Occipital lobe (tissue), 2 donors: ENCODE measurements around the gene FAM131A. TPM values are rescaled to one million over a fixed set of nuclear protein-coding genes. Genes with fewer than 3 reads are reported as not detected.
A peak's percentile ranks its signal among the peaks of the same experiment; 100 is the strongest.

ENCODE experiments used
- DNase-seq: peaks from one replicate; lab custom pipeline; 2025; lab: John Stamatoyannopoulos, UW
- total RNA-seq: library from RNA; depleted of rRNA; stranded (reverse); fragments of >200 nt; gene quantifications from one replicate; pipeline ENCODE4 v1.2.3, GENCODE V29; 2014

The FAM131A gene
- total RNA-seq, 1 donor from 2014 or later = 61.6 TPM

DNA sequence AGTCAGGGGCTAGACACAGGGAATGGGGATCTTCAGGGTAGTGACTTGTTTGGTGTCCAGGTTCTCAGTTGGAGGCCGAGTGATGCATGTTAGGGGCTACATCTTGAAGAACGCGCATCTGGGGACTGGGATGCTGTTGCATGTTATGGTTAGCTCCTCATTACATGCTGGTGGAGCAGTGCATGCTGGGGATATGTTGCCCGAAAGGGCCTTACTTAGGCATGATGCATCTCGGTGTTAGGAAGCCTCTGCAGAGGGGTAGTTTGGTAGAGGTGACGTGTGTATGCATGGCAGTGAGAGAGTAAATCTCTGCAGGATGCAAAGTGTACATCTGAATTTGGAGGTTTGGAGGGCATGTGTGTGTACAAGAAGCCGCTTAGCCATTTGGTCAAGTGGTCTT is 20.6 kb upstream of the FAM131A start:
- DNase-seq = no peak

DNA sequence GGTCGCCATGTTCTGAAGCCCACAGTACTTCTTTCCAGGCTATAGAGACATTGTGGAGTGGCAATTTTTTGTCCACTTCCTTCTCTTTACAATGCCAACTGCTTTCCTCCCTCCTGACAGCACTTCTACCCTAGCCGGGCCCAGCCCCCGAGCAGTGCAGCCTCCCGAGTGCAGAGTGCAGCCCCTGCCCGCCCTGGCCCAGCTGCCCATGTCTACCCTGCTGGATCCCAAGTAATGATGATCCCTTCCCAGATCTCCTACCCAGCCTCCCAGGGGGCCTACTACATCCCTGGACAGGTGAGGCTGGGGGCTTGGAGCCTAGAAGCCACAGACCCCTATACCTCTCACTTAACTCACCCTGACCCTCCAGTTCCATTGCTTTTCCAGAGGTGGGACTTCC is 20.2 kb upstream of the FAM131A start:
- no peak for DNase-seq

DNA sequence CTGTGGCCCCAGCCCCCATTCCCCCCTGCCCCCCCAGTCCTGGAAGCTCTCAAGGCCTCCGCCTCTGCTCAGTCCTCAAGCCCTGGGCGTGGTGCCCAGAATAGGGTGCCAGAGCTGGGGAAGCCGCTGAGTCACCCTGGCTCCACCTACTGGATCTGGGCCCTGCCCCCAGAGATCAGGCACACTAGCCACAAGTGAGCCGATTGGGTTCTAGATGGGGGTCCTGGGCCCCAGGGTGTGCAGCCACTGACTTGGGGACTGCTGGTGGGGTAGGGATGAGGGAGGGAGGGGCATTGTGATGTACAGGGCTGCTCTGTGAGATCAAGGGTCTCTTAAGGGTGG is 17.3 kb upstream of the FAM131A start:
- DNase-seq = peak; percentile 90

DNA sequence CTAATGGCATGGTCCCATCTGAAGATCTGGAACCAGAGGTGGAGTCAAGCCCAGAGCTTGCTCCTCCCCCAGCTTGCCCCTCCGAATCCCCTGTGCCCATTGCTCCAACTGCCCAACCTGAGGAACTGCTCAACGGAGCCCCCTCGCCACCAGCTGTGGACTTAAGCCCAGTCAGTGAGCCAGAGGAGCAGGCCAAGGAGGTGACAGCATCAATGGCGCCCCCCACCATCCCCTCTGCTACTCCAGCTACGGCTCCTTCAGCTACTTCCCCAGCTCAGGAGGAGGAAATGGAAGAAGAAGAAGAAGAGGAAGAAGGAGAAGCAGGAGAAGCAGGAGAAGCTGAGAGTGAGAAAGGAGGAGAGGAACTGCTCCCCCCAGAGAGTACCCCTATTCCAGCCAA is 15.7 kb upstream of the FAM131A start:
- DNase-seq = no peak

DNA sequence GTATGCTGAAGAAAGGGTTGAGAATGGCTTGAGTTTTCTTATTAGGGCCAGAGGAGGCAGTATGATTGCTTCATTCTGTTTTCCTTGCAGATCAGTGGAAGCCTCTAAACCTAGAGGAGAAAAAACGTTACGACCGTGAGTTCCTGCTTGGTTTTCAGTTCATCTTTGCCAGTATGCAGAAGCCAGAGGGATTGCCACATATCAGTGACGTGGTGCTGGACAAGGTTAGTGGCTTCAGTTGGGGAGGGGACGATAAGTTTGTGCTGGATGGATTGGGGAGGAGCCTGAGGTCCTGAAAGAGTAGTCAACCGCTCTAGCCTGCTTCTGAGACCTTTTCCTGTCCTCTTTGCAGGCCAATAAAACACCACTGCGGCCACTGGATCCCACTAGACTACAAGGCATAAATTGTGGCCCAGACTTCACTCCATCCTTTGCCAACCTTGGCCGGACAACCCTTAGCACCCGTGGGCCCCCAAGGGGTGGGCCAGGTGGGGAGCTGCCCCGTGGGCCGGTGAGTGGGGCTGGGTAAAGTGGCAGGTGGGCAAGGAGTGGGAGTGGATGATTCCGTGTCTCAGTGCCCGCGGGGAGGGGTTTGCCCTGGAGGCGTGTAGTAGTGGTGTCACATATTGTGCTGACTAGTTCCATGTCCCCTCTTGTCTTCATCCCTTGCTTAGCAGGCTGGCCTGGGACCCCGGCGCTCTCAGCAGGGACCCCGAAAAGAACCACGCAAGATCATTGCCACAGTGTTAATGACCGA is 14.5 kb upstream of the FAM131A start:
- DNase-seq = no peak

DNA sequence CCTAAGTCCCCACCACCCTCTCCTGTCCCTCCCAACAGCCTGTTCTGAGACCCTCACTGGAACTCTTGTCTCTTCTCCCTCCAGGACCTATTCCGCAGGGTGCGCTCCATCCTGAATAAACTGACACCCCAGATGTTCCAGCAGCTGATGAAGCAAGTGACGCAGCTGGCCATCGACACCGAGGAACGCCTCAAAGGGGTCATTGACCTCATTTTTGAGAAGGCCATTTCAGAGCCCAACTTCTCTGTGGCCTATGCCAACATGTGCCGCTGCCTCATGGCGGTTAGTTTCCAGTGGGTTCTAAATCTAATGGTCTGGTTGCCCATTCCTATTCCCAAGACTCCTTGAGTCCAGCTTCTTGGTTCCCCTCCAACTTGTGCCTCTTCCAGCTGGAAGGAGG is 13.7 kb upstream of the FAM131A start:
- DNase-seq = no peak

DNA sequence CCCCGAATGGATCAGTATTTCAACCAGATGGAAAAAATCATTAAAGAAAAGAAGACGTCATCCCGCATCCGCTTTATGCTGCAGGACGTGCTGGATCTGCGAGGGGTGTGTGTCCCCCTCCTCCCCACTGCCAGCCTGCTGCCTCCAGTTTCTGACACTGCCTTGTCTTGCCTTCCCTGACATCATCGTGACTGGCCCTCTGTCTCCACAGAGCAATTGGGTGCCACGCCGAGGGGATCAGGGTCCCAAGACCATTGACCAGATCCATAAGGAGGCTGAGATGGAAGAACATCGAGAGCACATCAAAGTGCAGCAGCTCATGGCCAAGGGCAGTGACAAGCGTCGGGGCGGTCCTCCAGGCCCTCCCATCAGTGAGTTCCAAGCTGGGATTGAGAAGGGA is 12.1 kb upstream of the FAM131A start:
- no peak for DNase-seq

DNA sequence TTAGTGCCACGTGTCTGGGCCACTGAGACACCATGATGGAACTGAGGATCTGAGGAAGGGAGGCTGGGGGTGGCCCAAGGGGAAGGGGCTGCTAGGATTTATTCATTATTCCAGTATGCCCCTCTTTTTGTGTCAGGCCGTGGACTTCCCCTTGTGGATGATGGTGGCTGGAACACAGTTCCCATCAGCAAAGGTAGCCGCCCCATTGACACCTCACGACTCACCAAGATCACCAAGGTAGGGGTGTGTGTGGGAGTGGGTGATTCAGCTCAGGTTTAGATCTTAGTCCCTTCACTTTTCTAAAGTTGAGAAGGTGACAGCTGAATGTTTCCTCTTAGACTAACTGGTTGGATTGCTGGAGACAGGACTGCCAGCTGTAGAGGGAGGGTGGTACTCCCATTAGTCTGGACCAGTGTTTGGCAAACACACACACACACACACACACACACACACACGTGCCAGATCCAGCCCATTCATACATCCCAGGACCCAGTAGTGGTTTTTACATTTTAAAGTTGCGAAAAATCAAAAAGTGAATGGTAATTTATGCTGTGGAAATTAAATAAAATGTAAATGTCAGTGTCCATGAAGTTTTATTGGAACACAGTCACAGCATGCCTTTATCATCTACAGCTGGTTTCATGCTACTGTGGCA is 11.6 kb upstream of the FAM131A start:
- DNase-seq = no peak

DNA sequence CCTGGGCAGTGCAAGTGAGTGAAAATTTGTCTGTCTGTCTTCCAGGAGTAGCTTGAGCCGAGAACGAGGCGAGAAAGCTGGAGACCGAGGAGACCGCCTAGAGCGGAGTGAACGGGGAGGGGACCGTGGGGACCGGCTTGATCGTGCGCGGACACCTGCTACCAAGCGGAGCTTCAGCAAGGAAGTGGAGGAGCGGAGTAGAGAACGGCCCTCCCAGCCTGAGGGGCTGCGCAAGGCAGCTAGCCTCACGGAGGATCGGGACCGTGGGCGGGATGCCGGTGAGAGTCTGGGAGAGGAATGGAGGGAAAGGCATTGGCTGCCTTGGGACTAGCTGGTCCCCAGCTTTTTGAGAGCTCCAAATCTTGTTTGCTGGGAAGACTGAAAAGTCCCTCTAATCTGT is 10.2 kb upstream of the FAM131A start:
- DNase-seq = no peak

DNA sequence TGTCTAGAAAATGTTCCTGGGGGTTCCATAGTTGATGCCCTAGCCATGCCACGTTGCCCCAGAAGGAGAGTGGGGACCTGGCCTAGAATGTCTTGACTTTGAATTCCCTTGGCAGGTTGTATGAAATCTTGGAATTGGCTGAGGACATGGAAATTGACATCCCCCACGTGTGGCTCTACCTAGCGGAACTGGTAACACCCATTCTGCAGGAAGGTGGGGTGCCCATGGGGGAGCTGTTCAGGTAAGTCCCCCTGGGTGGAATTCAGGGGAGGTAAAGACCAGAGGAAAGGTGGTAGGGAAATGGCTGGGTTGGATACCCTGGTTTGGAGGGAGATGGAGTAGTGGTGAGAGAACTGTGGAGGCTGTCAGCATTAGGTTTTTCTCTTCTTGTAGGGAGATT is 8.9 kb upstream of the FAM131A start:
- DNase-seq = no peak

DNA sequence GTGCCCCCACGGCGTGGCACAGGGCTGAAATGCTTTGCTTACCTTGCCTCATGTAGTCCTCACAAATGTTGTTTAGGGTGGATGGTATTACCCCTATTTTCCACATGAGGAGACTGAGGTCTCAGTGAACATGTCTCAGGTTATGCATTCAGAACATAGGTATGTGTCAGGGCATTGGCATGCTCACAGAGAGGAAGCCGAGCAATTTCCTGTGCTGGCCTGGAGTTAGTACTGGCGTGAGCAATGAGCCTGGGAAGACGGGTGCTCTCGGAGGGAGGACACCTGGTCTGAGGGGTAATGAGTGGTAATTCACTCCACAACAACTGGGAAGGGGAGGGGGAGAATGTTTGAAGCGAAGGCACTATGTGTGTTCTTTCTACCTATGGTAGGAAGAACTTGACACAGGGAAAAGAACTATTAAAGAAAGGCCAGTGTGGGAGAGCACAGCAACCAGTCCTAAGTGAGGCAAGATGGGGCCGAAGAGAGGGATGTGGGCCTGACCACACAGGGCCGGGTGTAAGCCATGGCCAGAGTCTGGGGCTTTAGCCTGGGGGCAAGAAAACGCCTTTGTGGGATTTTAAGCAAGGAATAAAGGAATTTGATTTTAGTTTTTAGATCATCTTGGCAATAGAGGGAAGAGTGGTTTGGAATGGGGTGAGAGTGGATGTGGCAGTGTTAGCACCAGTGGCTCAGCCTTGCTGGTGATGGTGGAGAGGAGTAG is 4.9 kb upstream of the FAM131A start:
- no peak for DNase-seq

DNA sequence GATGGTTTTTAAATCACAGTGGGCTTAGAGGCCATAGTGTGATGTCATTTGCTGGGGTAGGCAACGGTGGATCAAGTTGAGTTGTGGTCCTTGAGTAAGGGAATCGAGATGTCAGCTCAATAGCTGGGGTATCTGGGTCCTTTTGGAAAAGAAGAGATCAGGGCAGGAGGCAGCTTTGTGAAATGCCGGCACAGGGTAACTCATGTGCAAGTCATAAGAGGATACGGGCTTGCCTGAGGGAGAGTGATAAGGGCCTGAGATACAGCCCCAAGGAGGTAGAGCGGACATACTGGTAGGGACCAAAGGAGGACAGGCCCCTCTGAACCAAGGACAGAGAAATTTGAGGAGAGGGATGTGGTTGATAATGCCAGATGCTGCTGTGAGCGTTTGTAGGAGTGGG is 4.2 kb upstream of the FAM131A start:
- DNase-seq = no peak

DNA sequence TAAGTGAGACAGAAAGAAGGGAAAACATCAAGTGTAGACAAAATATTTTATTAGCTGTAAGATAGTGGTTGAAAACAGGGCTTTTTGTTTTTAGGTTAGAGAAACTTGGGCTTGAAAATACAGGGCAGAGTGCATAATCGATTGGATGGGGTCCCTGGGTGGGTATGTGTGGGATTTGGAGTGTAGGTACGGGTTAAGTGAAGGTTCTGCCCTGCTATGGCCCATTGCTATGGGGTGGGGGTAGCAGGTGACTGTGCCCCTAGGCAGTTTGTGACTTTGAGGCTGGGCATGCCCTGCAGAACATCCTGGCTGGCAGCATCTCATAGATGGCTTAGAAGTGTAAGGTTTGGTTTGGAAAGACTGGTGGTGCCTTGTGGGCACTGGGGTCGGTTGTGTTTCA is 3.7 kb upstream of the FAM131A start:
- no peak for DNase-seq

DNA sequence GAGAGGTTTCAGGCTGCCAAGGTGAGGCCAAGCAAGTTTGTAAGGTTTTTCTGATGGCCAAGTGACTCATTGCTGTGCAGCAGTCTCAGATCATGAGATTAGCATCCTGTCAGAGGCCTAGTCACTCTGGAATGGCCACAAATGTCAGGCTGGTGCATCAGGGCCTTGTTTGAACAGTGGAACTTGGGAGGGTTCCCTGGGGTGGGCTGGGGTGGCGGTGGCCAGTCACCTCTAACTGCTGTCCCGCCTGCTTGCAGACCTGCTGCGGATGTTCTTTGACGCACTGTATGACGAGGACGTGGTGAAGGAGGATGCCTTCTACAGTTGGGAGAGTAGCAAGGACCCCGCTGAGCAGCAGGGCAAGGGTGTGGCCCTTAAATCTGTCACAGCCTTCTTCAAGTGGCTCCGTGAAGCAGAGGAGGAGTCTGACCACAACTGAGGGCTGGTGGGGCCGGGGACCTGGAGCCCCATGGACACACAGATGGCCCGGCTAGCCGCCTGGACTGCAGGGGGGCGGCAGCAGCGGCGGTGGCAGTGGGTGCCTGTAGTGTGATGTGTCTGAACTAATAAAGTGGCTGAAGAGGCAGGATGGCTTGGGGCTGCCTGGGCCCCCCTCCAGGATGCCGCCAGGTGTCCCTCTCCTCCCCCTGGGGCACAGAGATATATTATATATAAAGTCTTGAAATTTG is 2.8 kb upstream of the FAM131A start:
- no peak for DNase-seq

DNA sequence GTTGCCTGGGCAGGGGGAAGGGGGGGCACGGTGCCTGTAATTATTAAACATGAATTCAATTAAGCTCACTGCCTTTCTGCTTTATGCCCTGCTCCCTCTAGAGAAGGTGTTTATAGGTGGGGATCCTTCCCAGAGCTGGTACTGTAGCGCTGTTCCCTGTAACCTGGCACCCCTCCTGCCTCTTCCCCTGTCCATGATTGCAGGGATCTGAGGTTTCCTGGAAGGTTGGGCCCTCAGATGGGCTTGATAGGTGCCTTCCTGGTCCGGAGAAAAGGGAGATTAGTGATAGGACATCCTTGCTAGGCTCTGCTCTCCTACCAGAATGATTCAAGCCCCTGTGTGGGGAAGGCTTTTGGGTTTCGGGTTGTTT is 2.1 kb upstream of the FAM131A start:
- no peak for DNase-seq

DNA sequence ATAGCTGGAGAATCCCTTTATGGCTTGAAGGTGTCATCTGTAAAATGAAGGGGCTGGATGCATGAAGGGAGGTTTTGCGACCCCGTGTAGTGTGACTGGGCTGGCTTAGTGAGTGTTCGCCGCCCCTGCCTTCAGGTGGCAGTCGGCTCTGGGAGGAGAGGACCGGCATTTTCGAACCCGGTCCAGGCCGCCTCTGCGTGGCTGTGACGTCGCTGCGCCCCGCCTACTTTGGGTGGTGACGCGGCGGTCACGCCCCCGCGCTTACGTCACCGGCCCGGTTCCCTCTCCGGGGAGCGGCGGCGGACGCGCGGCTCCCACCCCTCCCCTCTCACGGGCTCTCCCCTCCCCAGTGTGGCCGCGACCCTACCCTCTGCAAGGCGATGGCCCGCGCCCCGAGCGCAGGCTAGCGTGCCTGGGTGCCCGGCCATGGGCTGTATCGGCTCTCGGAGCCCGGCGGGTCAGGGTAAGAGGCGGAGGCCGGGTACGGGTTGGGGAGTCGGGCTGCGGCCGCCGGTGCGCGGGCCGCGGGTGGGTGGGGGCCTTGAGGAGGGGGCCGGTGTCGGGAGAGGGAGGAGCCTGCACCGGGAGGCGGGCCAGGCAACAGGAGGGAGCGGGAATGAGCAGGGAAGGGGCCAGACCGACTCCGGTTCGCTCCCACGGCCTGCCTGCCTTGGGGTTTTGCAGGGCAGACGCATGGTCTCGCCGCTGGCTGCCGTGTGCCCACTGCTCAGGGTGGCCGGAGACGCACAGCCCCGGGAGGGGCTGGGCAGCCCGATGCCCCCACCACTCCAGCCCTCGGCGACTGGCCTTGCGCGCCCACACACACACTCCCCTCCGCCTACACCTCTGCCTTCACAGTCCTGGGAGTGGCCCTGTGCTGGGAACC is 1.5 kb upstream of the FAM131A start:
- peak; percentile 79 for DNase-seq

DNA sequence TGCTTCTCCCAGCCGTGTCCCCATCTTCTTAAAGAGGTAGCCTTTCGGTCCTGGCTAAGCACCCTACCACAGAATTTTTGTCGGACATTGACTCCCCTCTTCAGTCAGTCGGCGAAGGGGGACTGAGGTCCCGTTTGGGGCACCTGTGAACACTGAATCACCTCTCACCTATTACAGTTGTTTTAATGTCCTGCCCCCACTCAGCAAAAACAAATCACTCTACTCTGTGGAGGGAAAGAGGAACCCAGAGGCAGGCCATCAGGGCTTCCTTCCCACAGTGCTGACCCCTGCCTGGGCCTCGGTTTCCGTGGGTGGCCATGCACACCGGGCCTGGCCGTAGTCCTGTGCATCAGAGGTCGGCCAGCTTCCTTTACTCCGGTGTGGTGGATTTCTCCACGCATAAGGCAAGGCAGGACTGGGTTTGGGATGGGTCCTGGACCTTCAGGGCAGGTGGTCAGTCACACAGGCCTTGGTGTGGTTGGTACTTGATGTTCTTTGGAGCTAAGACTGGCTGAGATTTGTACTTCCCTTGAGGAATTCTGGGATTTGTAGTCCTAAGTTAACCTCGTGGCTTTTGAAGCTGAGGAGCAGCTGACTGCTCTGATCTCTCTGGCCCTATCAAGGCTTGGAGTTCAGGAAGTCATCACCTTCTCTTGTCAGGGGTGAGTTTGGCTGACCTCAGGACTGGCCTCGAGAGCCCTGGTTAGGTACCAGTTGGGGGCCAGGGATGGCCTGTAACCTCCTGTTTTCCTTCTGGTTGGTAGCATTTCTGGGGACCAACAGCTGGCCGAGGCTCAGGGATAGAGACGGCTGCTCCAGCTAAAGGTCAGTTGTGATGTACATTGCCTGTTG is 627 bp upstream of the FAM131A start:
- DNase-seq = no peak

DNA sequence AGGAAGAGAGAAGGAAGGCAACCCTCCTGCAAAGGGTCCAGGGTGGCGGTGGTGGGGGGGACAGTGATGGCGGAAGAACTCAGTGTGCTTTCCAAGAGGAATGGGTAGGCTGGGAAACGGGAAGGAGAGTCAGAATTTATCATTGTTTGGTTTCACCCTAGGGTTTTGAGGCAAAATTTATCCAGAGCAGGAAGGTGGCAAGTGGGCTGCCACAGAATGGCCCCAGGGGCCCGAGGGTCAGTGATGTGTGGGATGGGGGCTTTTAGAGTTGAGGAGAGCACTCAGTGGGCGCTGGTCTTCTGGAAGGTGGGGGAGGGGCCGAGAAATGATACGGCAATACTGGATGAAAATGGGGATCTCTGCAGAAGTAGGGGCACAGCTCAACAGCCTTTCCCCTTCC is 581 bp downstream of the FAM131A start:
- DNase-seq = no peak

DNA sequence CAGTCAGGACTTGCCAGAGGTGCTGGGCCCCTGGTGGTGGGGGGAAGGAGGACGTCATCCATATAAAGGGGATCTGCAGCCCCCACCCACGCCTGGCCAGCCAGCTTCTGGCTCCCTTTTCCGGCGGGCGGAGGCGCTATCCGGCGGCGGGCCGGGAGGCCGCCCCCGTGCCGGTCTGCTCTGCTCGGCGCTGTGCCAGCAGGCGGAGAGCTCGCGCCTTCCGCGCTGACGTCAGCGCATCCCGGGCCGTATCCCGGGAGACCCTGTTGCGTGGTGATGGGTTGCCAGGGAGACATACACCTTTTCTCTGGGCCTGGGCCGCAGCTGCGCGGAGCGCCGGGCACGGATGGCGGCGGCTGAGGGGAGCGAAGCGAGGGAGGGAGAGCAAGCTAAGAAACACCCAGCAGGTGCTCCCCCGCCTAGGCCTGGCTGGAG is 1.1 kb downstream of the FAM131A start:
- DNase-seq = peak; percentile 87

DNA sequence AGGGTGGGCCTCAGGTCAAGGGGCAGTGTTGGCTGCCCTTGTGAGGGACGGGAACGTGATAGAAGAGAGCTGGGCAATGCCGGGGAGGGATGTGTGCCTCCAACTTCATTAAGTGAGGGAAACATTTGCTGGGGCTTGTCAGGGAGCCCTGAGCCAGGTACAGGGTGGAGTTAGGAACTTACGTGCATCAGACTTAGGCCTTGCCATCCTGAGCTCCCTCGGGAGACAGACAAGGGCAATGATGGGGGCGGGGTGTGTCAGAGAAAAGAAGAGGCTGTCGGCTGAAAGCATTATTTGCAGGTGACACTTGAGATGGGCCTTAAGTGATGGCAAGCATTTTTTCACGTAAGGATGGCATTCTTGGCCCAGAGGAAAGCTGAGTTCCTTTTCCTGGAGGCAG is 1.6 kb downstream of the FAM131A start:
- DNase-seq = no peak
